NCI-H226 (cell line): ENCODE measurements around the gene NECAB2.

Source experiments
- DNase-seq: peaks from one replicate; pipeline ENCODE4 v3.0.0-alpha.2; 2015

The NECAB2 gene

GRCh38 chr16:83952940-83953795 is 14.9 kb upstream of the NECAB2 start, which contains the start of gene OSGIN1:
OSGIN1 (plus strand) TSS chr16:83953240; CDS start chr16:83957672, 4,432 bp downstream.
- peak; percentile 90 for DNase-seq

DNA sequence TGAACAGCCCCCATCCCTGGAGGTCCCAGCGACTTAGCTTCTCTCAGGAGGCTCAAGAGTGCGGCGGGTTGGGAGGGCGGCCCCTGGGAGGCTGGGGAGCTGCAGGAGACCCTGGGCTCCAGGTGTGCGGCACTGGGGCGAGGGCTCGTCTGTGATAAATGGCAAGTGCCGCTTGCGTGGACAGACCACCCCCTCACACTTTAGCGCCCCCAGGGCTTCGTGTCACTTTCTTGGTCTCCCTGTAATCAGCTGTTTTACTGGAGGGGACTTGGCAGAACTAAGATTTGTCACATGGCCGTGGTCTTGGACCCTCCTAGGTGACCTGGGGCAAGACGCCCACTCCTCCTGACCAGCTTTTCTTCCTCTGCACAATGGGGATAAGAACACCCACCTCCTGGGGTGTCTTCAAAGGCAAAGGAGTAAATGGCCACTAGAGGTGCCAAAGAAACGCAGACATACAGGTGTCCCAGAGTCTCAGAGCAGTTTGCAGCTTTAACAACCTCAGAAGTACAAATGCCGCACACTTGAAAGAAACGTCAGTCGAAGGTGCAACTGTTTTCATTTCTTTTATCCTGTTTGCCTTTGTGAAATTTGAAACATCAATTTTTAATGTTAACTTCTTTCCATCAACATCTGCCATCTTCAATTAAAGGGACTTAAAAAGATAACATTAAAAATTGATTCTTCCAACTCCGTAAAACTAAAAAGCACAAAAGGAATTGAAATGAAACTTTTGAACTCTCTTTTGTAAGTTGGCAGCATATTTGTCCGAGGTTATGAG is 14.1 kb upstream of the NECAB2 start:
- DNase-seq: no peak

DNA sequence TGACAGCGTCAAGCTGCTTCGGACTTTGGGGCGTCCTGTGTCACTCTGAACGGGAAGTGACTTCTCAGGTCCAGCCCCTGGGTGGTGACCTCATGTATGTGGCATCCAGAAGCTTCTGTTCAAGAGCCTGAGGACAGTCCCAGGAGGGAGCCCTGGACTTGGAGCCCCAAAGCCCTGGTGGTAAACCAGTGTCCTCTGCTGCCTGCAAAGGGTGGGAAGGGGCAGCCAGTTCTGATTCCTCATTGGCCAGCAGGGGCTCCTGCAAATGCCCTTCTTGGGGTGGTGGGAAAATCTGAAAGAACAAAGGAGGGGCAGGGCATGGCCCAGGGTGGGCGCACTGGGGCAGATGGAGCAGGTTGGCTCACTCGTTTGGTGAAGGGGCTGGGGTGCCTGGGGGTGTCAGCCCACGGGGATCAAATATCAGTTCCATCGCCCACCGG is 13.4 kb upstream of the NECAB2 start:
- no peak for DNase-seq

- DNase-seq: no peak
These were observed 12.6 kb upstream of the NECAB2 start for GRCh38 chr16:83955218-83956130.

GRCh38 chr16:83956336-83957289 is 11.4 kb upstream of the NECAB2 start:
- peak; percentile 16 for DNase-seq

DNA sequence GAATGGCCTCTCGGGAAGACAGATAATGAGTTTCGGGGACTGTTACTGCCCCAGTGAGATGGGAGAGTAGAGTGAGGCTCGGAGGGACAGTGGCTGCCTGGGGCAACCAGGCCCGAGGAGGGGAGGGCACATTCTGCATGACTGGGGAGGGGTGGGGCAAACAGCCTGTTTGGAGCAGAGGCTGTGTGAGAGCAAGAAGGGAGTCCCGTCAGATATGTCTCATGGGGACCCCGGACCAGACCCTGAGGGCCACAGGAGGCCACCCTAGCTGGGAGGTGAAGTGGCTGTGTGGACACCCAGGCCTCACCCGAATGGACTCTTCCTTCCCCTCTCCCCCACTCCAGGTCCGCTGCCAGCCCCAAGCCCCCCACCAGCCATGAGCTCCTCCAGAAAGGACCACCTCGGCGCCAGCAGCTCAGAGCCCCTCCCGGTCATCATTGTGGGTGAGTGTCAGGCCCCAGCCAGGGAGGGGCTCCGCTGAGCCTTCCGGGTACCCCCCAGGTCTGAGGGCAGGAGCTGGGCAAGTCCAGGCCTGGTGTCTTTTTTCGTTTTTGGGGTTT is 10.7 kb upstream of the NECAB2 start:
- no peak for DNase-seq

GRCh38 chr16:83958137-83958845 is 9.8 kb upstream of the NECAB2 start:
- DNase-seq: peak; percentile 21

DNA sequence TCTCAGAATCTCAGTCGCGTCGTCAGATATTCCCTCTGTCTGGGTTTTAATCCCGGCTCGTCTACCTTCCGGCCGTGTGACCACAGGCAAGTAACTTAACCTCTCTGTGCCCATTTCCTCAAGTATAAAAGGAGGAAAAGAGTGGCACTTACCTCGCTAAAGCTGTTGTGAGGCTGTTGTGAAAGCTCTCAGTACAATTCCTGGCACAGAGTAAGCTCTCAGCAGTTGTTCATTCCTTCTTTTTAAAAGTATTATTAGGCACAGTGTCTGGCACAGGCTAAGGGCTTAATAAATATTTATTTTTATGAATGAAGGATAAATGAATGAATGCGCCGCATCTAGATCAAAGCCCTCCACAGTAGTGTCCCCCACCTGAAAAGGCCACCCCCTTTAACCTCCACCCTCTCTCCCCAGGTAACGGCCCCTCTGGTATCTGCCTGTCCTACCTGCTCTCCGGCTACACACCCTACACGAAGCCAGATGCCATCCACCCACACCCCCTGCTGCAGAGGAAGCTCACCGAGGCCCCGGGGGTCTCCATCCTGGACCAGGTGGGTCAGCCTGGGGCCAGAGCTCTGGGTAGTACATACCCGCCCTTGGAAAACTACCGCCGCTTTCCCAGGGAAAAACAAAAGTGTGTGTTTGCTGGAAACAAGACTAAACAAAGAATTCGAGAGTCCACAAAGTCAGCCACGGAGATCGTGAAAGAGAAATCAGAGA is 9.0 kb upstream of the NECAB2 start:
- no peak for DNase-seq

DNA sequence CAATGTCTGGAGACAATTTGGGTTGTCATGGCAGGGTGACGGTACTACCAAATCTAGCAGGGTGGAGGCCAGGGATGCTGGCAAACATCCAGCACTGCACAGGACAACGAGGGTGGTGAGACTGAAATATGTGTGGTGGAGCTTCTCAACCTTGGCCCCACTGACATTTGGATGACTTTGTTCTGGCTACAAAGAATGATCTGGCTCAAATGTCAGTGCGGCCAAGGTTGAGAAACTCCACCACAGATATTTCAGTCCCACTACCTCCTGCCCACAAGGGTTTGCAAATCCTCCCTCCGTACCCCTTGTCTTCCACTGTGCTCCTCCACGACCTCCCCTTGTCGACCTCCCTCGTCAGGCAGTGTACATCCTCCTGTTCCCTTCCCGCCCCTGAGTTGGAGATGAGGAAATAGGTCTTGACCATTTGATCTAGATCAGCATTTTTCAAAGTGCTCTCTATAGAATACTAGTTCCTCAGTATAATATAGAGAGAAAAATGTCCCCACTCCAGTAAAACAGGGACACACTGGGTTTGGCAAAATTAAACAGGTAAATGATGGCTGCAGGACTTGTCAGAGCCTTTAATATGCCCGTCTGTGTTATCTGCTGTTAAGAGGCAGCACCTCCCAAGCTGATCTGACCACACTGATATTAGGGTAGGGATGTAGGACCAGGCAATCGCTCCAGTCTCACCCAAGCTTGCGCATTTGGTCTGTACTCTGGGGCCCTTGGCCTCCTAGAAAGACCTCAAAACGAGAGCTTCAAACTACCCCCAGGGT is 8.2 kb upstream of the NECAB2 start:
- DNase-seq: no peak

DNA sequence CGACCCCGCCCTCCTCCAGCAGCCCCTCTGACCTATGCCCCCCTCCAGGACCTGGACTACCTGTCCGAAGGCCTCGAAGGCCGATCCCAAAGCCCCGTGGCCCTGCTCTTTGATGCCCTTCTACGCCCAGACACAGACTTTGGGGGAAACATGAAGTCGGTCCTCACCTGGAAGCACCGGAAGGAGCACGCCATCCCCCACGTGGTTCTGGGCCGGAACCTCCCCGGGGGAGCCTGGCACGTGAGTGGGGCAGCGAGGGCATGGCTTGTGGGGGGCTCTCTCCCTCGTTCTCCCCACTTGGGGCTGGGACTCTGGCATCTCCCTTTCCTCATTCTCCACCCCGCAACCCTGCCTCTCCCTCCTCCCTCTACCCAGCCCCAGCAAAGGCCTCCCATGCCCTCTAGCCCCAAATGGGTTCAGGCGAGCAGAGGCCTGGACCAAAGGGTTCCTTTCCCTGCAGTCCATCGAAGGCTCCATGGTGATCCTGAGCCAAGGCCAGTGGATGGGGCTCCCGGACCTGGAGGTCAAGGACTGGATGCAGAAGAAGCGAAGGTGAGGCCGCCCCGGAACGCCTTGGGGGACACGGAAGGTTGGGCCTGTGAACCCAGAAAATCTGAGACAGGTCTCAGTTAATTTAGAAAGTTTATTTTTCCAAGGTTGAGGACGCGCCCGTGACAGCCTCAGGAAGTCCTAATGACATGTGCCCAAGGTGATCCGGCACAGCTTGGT is 7.4 kb upstream of the NECAB2 start:
- DNase-seq: no peak

GRCh38 chr16:83961591-83961990 is 6.5 kb upstream of the NECAB2 start:
- DNase-seq: no peak

DNA sequence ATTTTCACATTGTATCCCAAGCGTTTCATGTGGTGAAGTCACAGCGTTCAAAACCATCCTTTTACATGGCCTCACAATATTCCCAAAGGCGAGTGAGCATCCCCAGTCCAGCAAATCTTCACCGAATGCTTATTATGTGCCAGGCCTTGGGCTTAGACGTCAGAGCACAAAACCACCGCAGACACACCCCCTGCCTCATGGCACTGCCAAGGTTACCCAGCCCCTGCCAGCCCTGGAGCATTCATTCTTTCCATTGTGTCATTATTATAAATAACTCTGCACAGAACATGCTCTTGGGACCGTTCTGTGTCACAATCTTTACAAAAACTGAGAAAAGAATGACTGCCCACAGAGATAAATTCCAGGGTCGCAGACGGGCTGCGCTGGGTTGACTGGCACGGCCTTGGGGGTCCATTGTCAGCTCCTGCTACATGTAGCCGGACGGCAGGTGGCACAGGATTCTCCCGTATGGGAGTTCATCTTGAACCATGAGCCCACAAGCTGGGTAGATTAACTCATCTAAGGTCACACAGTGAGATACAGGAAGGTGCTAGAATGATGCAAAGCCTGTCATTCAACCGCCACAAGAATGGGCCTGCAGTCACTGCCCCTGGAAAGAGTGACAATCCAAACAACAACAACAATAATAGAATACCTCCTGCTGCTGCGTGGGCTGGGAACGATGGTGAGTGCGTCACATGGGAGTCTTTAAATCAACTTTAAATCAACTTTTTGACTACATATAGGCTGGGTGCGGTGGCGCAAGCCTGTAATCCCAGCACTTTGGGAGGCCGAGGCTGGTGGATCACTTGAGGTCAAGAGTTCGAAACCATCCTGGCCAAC is 4.5 kb upstream of the NECAB2 start:
- no peak for DNase-seq

DNA sequence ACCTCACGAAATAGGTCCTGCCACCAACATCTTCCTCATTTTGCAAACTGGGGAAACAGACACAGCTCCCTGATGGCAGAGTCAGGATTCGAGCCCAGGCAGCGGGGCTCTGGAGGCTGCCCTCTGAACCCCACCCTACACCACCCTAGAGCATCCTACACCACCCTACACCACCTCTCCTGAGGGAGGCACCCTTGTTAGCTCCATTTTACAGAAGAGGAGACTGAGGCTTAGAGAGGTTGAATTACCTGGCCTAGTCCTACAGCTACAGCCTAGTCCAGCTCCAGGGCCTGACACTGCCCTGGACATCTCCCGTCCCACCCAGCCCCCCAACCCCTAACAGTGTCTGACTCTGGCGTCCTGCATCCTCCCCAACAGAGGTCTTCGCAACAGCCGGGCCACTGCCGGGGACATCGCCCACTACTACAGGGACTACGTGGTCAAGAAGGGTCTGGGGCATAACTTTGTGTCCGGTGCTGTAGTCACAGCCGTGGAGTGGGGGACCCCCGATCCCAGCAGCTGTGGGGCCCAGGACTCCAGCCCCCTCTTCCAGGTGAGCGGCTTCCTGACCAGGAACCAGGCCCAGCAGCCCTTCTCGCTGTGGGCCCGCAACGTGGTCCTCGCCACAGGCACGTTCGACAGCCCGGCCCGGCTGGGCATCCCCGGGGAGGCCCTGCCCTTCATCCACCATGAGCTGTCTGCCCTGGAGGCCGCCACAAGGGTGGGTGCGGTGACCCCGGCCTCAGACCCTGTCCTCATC is 3.2 kb upstream of the NECAB2 start:
- DNase-seq: no peak

GRCh38 chr16:83965444-83966152 is 2.4 kb upstream of the NECAB2 start:
- DNase-seq: no peak

DNA sequence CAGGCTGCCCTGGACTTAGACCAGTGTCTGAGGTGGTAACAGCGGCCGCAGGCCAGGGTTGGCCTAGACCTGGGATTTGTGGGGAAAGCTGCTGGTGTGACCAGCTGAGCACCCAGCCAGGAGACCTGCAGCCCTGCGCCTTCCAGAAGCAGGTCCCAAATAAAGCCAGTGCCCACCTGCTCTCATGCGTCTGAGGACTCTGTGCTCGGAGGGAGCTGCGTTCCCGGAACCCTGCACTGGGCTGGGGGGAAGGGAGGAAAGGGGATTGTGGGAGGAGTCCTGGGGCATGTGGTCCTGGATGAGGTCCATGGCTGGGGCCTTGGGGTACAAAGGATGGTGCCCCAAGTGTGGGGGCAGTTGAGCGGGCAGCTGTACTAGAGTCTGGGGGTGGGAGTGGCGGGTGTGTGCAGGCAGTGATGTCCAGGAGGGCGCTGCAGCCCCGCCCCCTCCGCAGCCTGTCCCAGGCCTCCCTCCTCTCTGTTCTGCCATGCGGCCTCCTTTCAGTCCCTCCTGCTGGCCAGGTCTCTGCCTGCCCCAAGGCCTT is 1.8 kb upstream of the NECAB2 start:
- DNase-seq: no peak

DNA sequence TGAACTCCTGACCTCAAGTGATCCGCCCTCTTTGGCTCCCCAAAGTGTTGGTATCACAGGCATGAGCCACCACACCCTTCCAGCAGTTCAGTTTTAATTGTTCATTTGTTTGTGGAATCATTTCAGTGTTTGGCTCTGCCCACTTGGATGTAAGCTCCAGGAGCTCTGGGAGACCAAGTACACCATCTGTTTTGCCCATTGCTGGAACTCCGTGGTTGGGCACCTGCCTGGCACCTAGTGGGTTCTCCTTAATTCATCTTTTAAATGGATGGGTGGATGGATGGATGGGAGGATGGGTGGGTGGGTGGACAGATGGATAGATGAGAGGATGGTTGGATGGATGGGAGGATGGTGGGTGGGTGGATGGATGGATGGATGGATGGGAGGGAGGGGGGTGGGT is 953 bp upstream of the NECAB2 start:
- DNase-seq: no peak
